ENCODE data around the gene ALG14.
"Not testable (repeated sequence)": the region's sequence is repeated elsewhere in the genome, so short reads cannot be mapped to it uniquely, and the experiment has no call there.

The ALG14 gene

DNA sequence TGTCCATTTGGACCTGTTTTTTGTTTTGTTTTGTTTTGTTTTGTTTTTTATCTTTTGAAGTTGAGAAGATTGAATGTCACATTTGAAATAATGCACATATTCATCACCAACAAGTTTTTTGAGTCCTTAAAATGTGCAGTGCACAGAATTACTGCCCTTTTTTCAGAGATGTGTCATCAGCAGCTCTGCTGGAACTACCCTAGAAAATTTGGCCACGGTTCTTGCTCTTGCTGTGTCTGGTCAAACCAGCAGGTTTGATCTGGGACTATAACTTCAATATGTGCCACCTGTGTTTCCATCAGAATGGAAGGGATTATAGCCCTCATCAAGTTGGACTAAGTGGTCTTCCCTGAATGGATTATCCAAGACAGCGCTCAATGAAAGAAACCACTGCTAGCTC lies 121.7 kb downstream of the ALG14 start:
- no peak overlapping the region for H3K27ac Mint-ChIP-seq
- H3K9me3 Mint-ChIP-seq: peaks cover 0 to 2% of the 10 kb centered on the region in 2 donors
- no peaks in the 10 kb centered on the region for H3K4me1 Mint-ChIP-seq
- no peak overlapping the region for H3K4me3 Mint-ChIP-seq
- ATAC-seq (replicated peaks): no peak
- no peak for DNase-seq
- no peaks in the 10 kb centered on the region for H3K36me3 Mint-ChIP-seq
- no peaks in the 10 kb centered on the region for H3K27me3 Mint-ChIP-seq

DNA sequence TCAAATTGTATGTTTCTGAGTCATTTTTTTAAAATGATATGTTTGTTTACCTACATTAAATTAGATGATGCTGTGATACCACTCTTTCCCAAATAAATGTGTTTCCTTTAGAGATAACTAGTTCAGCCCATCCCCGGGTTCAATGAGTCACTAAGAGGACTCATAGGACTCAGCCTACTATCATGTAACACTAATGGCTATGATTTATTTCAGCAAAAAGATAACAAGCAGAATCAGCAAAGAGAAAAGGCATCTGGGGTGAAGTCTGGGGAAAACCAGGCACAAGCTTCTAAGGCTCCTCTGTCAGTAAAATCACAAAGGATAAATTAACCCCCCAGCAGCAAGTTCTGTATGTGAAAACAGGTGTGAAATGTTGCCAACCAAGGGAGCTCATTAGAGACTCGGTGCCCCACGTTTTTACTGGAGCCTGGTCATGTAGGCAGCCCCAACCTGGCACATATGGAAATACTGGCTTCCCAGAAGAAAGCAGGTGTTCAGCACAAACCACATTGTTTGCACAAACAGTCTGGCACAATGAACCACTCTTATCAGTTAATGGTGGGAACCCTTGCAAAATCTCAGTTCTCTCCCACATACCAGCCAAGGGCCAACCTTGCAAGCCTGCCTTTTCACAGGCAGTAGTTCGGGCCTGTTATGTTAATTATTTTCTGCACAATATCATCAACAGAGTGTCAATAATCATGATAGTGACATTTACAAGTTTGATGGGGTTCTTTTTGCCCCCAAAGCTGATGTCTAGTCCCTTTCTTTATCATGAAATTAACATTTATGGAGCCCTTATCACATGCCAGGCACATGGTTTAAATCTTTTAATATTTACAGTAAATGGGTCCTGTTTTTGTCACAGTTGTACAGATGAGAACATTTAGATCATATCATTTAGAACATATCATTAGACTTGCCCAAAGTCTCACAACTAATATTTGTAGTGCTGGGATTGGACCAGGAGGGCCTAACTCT lies 122.8 kb downstream of the ALG14 start:
- no peaks in the 10 kb centered on the region for H3K27me3 Mint-ChIP-seq

GRCh38 chr1:94947437-94947836 lies 125.3 kb downstream of the ALG14 start:
- peaks cover 0 to 6% of the 10 kb centered on the region in 2 donors for H3K27me3 Mint-ChIP-seq
- H3K4me3 Mint-ChIP-seq: no peak overlapping the region
- no peak for ATAC-seq (replicated peaks)
- no peaks in the 10 kb centered on the region for H3K4me1 Mint-ChIP-seq
- H3K9me3 Mint-ChIP-seq: no peaks in the 10 kb centered on the region
- H3K27ac Mint-ChIP-seq: no peak overlapping the region
- H3K36me3 Mint-ChIP-seq: no peaks in the 10 kb centered on the region
- no peak for DNase-seq

More for the DNA sequence above, 122.8 kb downstream of the ALG14 start:
- Mint-ChIP-seq H3K4me3 (no peak overlapping the region), H3K4me1 (no peaks in the 10 kb centered on the region), H3K9me3 (peaks cover 0 to 2% of the 10 kb centered on the region in 2 donors), H3K36me3 (no peaks in the 10 kb centered on the region), H3K27ac (no peak overlapping the region)
- DNase-seq (no peak), ATAC-seq (replicated peaks) (no peak)

DNA sequence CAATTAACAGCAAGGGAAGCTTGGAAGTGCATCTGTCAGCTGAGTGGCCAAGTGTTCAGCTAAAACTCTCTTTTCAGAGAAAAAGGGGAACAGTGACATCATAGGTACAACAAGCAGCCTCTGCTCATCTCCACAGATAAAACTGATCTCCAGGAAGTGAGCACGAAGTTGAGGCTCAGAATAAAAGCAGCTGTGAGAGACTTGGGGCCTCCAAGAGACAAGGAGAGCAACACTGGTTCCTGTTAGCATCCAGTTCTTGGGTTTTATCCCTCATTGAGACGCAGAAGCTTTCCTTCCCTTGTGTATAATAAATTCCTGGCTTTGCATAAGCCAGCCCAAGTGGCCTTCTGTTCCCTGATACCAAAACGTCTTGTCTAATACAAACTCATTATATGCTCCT lies 125.9 kb downstream of the ALG14 start:
- H3K27ac Mint-ChIP-seq: no peak overlapping the region
- no peak for ATAC-seq (replicated peaks)
- H3K36me3 Mint-ChIP-seq: no peaks in the 10 kb centered on the region
- no peaks in the 10 kb centered on the region for H3K4me1 Mint-ChIP-seq
- H3K4me3 Mint-ChIP-seq: no peak overlapping the region
- no peaks in the 10 kb centered on the region for H3K9me3 Mint-ChIP-seq
- DNase-seq: no peak
- peaks cover 0 to 6% of the 10 kb centered on the region in 2 donors for H3K27me3 Mint-ChIP-seq

- H3K27me3 Mint-ChIP-seq: peaks cover 0 to 6% of the 10 kb centered on the region in 2 donors
- ATAC-seq (replicated peaks) (no peak), DNase-seq (no peak)
- no peaks in the 10 kb centered on the region for H3K4me1 Mint-ChIP-seq
- H3K9me3 Mint-ChIP-seq: no peaks in the 10 kb centered on the region
- no peak overlapping the region for H3K27ac Mint-ChIP-seq
- no peak overlapping the region for H3K4me3 Mint-ChIP-seq
- H3K36me3 Mint-ChIP-seq: no peaks in the 10 kb centered on the region
These were observed 130.3 kb downstream of the ALG14 start for GRCh38 chr1:94942171-94943128.

GRCh38 chr1:94941480-94941879 lies 131.3 kb downstream of the ALG14 start:
- H3K27ac Mint-ChIP-seq; H3K4me1 Mint-ChIP-seq; H3K36me3 Mint-ChIP-seq; H3K4me3 Mint-ChIP-seq; DNase-seq; H3K9me3 Mint-ChIP-seq; H3K27me3 Mint-ChIP-seq; ATAC-seq (replicated peaks): not testable (repeated sequence)

DNA sequence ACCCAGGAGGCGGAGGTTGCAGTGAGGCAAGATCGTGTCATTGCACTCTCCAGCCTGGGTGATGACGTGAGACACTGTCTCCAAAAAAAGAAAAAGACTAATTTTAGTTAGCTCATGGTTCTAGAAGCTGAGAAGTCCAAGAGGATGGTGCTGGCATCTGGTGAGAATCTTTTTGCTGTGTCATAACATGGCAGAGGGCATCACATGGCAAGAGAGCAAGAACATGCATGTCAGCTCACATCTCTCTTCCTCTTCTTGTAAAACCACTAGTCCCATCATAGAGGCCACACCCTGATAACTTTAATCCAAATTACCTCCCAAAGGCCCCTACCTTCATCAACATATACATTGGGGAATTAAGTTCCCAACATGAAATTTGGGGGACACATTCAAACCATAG lies 132.0 kb downstream of the ALG14 start:
- H3K9me3 Mint-ChIP-seq: no peaks in the 10 kb centered on the region
- no peak overlapping the region for H3K27ac Mint-ChIP-seq
- H3K4me1 Mint-ChIP-seq: no peaks in the 10 kb centered on the region
- no peak overlapping the region for H3K4me3 Mint-ChIP-seq
- no peak for DNase-seq
- no peaks in the 10 kb centered on the region for H3K36me3 Mint-ChIP-seq
- no peak for ATAC-seq (replicated peaks)
- H3K27me3 Mint-ChIP-seq: peaks cover 0 to 6% of the 10 kb centered on the region in 2 donors

GRCh38 chr1:94937820-94938219 lies 134.9 kb downstream of the ALG14 start:
- Mint-ChIP-seq H3K9me3 (no peaks in the 10 kb centered on the region), H3K4me3 (no peak overlapping the region), H3K27ac (no peak overlapping the region), H3K36me3 (no peaks in the 10 kb centered on the region), H3K4me1 (no peaks in the 10 kb centered on the region), H3K27me3 (no peaks in the 10 kb centered on the region)
- ATAC-seq (replicated peaks) (no peak), DNase-seq (no peak)

- DNase-seq: no peak
- no peak overlapping the region for H3K4me3 Mint-ChIP-seq
These were observed 135.7 kb downstream of the ALG14 start for GRCh38 chr1:94936861-94937620.

DNA sequence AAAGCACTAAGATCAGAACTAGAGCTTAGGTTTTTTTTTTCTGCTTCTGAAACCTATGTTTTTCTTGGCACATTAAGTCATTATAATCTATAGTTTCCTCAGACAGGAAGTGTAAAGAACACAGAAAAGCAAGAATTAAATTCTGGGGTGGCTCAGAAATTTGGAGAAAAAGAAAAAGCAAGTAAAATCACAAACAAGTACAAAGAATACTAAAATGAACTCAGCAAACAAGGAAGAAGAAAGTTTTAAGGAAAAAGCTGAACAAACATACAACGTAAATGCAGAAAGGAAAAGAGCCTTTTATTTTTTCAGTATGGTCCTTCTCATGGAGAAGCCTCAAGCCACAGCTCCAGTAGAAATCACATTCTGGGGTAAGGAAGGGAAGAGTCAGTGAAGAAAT lies 137.3 kb downstream of the ALG14 start:
- Mint-ChIP-seq H3K4me3 (no peak overlapping the region), H3K36me3 (no peaks in the 10 kb centered on the region), H3K9me3 (no peaks in the 10 kb centered on the region), H3K27me3 (no peaks in the 10 kb centered on the region), H3K4me1 (no peaks in the 10 kb centered on the region), H3K27ac (no peak overlapping the region)
- ATAC-seq (replicated peaks) (no peak), DNase-seq (no peak)

More at GRCh38 chr1:94936861-94937620, 135.7 kb downstream of the ALG14 start:
- ATAC-seq (replicated peaks): no peak
- Mint-ChIP-seq H3K27me3 (no peaks in the 10 kb centered on the region), H3K4me1 (no peaks in the 10 kb centered on the region), H3K36me3 (no peaks in the 10 kb centered on the region), H3K27ac (no peak overlapping the region), H3K9me3 (no peaks in the 10 kb centered on the region)

GRCh38 chr1:94935034-94935433 lies 137.7 kb downstream of the ALG14 start:
- DNase-seq (no peak), ATAC-seq (replicated peaks) (no peak)
- H3K27ac Mint-ChIP-seq: no peak overlapping the region
- no peaks in the 10 kb centered on the region for H3K9me3 Mint-ChIP-seq
- H3K4me3 Mint-ChIP-seq: no peak overlapping the region
- no peaks in the 10 kb centered on the region for H3K4me1 Mint-ChIP-seq
- H3K27me3 Mint-ChIP-seq: no peaks in the 10 kb centered on the region
- no peaks in the 10 kb centered on the region for H3K36me3 Mint-ChIP-seq

GRCh38 chr1:94934551-94934950 lies 138.2 kb downstream of the ALG14 start:
- no peaks in the 10 kb centered on the region for H3K27me3 Mint-ChIP-seq
- no peak for ATAC-seq (replicated peaks)

DNA sequence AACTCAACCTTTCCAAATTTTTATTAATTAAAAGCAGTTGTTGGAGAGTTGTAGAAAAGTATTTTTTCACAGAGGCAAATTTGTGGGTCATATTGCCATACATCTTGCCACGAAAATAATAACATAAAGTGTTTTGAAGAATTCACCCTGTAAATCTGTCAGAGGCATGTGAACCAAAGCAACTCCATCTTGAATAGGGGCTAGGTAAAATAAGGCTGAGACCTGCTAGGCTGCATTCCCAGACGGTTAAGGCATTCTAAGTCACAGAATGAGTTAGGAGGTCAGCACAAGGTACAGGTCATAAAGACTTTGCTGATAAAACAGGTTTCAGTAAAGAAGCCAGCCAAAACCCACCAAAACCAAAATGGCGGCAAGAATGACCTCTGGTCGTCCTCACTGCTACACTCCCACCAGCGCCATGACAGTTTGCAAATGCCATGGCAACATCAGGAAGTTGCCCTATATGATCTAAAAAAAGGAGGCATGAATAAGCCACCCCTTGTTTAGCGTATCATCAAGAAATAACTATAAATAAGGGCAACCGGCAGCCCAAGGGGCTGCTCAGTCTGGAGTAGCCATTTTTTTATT lies 141.4 kb downstream of the ALG14 start:
- no peaks in the 10 kb centered on the region for H3K9me3 Mint-ChIP-seq
- ATAC-seq (replicated peaks) (no peak), DNase-seq (no peak)
- H3K4me1 Mint-ChIP-seq: peaks cover 0 to 4% of the 10 kb centered on the region in 2 donors
- no peak overlapping the region for H3K27ac Mint-ChIP-seq
- H3K27me3 Mint-ChIP-seq: peaks cover 0 to 8% of the 10 kb centered on the region in 2 donors
- H3K36me3 Mint-ChIP-seq: no peaks in the 10 kb centered on the region
- no peak overlapping the region for H3K4me3 Mint-ChIP-seq

More at GRCh38 chr1:94934551-94934950, 138.2 kb downstream of the ALG14 start:
- no peak overlapping the region for H3K4me3 Mint-ChIP-seq
- no peaks in the 10 kb centered on the region for H3K4me1 Mint-ChIP-seq
- no peaks in the 10 kb centered on the region for H3K36me3 Mint-ChIP-seq
- H3K9me3 Mint-ChIP-seq: no peaks in the 10 kb centered on the region
- H3K27ac Mint-ChIP-seq: no peak overlapping the region
- no peak for DNase-seq

Data from stimulated activated naive B cell treated with anti-CD40 and anti-IgM and Interleukin-4, amounts not matched to agents 10 μg/mL and 1 μg/mL and 100 μg/mL, for 72 hours (primary cell).